Sigmoid colon (tissue), 3 donors: ENCODE measurements around the gene CDK11A.

Experiments
- POLR2A ChIP-seq, 2 donors: fragments of 450-650 bp; IDR thresholded peaks; one replicate each; pipeline ENCODE4 v1.6.1; 2016; ENCODE audit warnings: antibody characterized with exemption in 2 of 2, mild to moderate bottlenecking in 2 of 2, moderate library complexity in 2 of 2
- TF ChIP-seq, protein P1 (sequence below), 4 experiments: fragments of 450-650 bp in 3 of 4; fragments of 200-600 bp in 1 of 4; IDR thresholded peaks; one replicate each; pipeline ENCODE4 v1.5.1; 2016 to 2019; ENCODE audit warnings: antibody characterized with exemption in 4 of 4, mild to moderate bottlenecking in 3 of 4, moderate library complexity in 2 of 4

DNA sequence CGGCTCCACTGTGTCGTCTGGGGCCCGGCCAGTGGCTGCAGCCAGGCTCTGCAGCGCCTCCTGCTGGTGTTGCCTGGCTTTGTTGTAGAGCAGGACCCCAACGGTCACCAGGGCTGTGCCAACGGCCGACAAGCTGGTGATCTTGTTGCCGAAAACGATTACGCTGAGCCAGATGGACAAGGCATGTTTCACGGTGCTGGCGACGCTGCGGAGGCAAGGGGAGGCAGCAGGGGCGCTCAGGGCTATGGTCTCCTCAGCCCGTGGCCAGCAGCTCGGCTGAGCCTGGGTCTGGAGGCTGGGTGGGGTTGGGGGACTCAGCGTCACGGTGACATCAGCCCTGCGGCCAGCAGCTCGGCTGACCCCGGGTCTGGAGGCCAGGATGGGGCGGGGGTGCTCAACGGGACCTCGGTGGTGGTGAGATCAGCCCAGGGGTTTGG is 58.3 kb downstream of the CDK11A start:
- TF ChIP-seq, protein P1, sequence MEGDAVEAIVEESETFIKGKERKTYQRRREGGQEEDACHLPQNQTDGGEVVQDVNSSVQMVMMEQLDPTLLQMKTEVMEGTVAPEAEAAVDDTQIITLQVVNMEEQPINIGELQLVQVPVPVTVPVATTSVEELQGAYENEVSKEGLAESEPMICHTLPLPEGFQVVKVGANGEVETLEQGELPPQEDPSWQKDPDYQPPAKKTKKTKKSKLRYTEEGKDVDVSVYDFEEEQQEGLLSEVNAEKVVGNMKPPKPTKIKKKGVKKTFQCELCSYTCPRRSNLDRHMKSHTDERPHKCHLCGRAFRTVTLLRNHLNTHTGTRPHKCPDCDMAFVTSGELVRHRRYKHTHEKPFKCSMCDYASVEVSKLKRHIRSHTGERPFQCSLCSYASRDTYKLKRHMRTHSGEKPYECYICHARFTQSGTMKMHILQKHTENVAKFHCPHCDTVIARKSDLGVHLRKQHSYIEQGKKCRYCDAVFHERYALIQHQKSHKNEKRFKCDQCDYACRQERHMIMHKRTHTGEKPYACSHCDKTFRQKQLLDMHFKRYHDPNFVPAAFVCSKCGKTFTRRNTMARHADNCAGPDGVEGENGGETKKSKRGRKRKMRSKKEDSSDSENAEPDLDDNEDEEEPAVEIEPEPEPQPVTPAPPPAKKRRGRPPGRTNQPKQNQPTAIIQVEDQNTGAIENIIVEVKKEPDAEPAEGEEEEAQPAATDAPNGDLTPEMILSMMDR (IDR thresholded peaks at IDR 0.05), result peak in 3 of 4 experiments; percentile 14 to 35 (median 17)
- TF ChIP-seq POLR2A (IDR thresholded peaks at IDR 0.05), result no peak
